Esophagus (tissue), 2 donors: Measurements from ENCODE around the gene UBB. TPM values are rescaled to one million over a fixed set of nuclear protein-coding genes. Genes with fewer than 3 reads are reported as not detected.
A peak's percentile ranks its signal among the peaks of the same experiment; 100 is the strongest.

ENCODE experiments used
- H3K27ac ChIP-seq, 2 donors: one replicate each; pipeline ENCODE4 v1.5.1; 2013; ENCODE audit warnings: low read depth in 2 of 2, mild to moderate bottlenecking in 2 of 2, inconsistent platforms in 1 of 2, low read length in 1 of 2, moderate library complexity in 1 of 2
- H3K27me3 ChIP-seq, 2 donors: one replicate each; pipeline ENCODE4 v1.6.1; 2013; ENCODE audit warnings: low read length in 2 of 2, control low read depth in 1 of 2, mild to moderate bottlenecking in 1 of 2; ENCODE audit not compliant: insufficient read depth in 2 of 2, control insufficient read depth in 1 of 2
- H3K36me3 ChIP-seq, 2 donors: one replicate each; pipeline ENCODE4 v1.6.1; 2013; ENCODE audit warnings: low read length in 1 of 2; ENCODE audit not compliant: control insufficient read depth in 2 of 2, insufficient read depth in 2 of 2
- H3K4me1 ChIP-seq, 2 donors: one replicate each; pipeline ENCODE4 v1.6.1; 2013; ENCODE audit warnings: low read length in 1 of 2; ENCODE audit not compliant: control insufficient read depth in 2 of 2, insufficient read depth in 2 of 2
- H3K4me3 ChIP-seq, 2 donors: one replicate each; pipeline ENCODE4 v1.5.1; 2013; ENCODE audit warnings: low read length in 2 of 2, mild to moderate bottlenecking in 2 of 2, low read depth in 1 of 2, moderate library complexity in 1 of 2
- H3K9me3 ChIP-seq, 2 donors: one replicate each; pipeline ENCODE4 v1.6.1; 2013; ENCODE audit warnings: mild to moderate bottlenecking in 2 of 2, low read depth in 1 of 2, low read length in 1 of 2, moderate library complexity in 1 of 2; ENCODE audit not compliant: control insufficient read depth in 2 of 2, insufficient read depth in 1 of 2
- WGBS, 2 donors: extraction: QIAGEN DNeasy Blood & Tissue Kit; methylation state at CpG; one replicate each; pipeline ENCODE4 v1.1.7; 2013; 5-methylcytosine and 5-hydroxymethylcytosine counted together
- polyA plus RNA-seq, 2 donors: library from polyadenylated mRNA; stranded (reverse); fragments of 200-250 nt; gene quantifications; one replicate each; pipeline ENCODE4 v1.2.3, GENCODE V29; 2013
- donor health status: healthy with polysubstance abuse.
- donor health status: Bipolar disorder and iron deficiency.

Gene UBB
- 100 to 1,000 TPM; 260 to 626 TPM for polyA plus RNA-seq

GRCh38 chr17:16380640-16381495, at the start of gene UBB:
UBB (plus strand) TSS chr17:16381091; CDS start chr17:16381908, 817 bp downstream.
- peak within 1 kb of the TSS; percentile 89 to 95 for H3K27ac ChIP-seq
- peak within 1 kb of the TSS; percentile 75 to 87 for H3K4me3 ChIP-seq
- no peaks in the 10 kb centered on the region for H3K27me3 ChIP-seq
- H3K9me3 ChIP-seq, result no peaks in the 10 kb centered on the region
- H3K4me1 ChIP-seq, result peaks cover 0 to 5% of the 10 kb centered on the region in 2 donors
- 0 to 1% methylated on average over 66 to 67 of the region's 67 CpGs for WGBS, 2 donors
- H3K36me3 ChIP-seq, result no peaks in the 10 kb centered on the region

GRCh38 chr17:16338391-16338790, 42.5 kb upstream of the UBB start:
- no peak overlapping the region for H3K27ac ChIP-seq
- no peaks in the 10 kb centered on the region for H3K36me3 ChIP-seq
- no peaks in the 10 kb centered on the region for H3K27me3 ChIP-seq
- no peaks in the 10 kb centered on the region for H3K4me1 ChIP-seq
- 94 to 96% methylated on average over 3 of the region's 3 CpGs for WGBS, 2 donors
- H3K9me3 ChIP-seq, result no peaks in the 10 kb centered on the region
- no peak overlapping the region for H3K4me3 ChIP-seq

- 89 to 100% methylated on average over 1 of the region's 1 CpG for WGBS, 2 donors
- Histone ChIP-seq H3K9me3 (no peaks in the 10 kb centered on the region), H3K36me3 (no peaks in the 10 kb centered on the region), H3K4me1 (no peaks in the 10 kb centered on the region), H3K27ac (no peak overlapping the region), H3K4me3 (no peak overlapping the region), H3K27me3 (no peaks in the 10 kb centered on the region)
Observed at GRCh38 chr17:16339402-16339801, 41.5 kb upstream of the UBB start.

- no peaks in the 10 kb centered on the region for H3K27me3 ChIP-seq
- no peak overlapping the region for H3K27ac ChIP-seq
- no peak overlapping the region for H3K4me3 ChIP-seq
- H3K9me3 ChIP-seq, result no peaks in the 10 kb centered on the region
- no peaks in the 10 kb centered on the region for H3K4me1 ChIP-seq
- no peaks in the 10 kb centered on the region for H3K36me3 ChIP-seq
- 61 to 71% methylated on average over 1 of the region's 1 CpG for WGBS, 2 donors
Observed at GRCh38 chr17:16339959-16340358, 40.9 kb upstream of the UBB start.

GRCh38 chr17:16342979-16343378, 37.9 kb upstream of the UBB start:
- WGBS, 2 donors, result 74 to 76% methylated on average over 4 of the region's 4 CpGs
- no peaks in the 10 kb centered on the region for H3K36me3 ChIP-seq
- H3K4me3 ChIP-seq, result no peak overlapping the region
- no peaks in the 10 kb centered on the region for H3K9me3 ChIP-seq
- H3K4me1 ChIP-seq, result no peaks in the 10 kb centered on the region
- H3K27me3 ChIP-seq, result no peaks in the 10 kb centered on the region
- H3K27ac ChIP-seq, result no peak overlapping the region

- no peaks in the 10 kb centered on the region for H3K9me3 ChIP-seq
- H3K27me3 ChIP-seq, result no peaks in the 10 kb centered on the region
- 92 to 98% methylated on average over 3 of the region's 3 CpGs for WGBS, 2 donors
- no peaks in the 10 kb centered on the region for H3K36me3 ChIP-seq
- no peak overlapping the region for H3K27ac ChIP-seq
- H3K4me3 ChIP-seq, result no peak overlapping the region
- no peaks in the 10 kb centered on the region for H3K4me1 ChIP-seq
Observed at GRCh38 chr17:16343569-16343968, 37.3 kb upstream of the UBB start.

- Histone ChIP-seq H3K27me3 (no peaks in the 10 kb centered on the region), H3K9me3 (no peaks in the 10 kb centered on the region), H3K27ac (no peak overlapping the region), H3K4me3 (no peak overlapping the region), H3K36me3 (no peaks in the 10 kb centered on the region), H3K4me1 (no peaks in the 10 kb centered on the region)
- WGBS, 2 donors, result 86 to 87% methylated on average over 5 of the region's 5 CpGs
Observed at GRCh38 chr17:16345565-16345964, 35.3 kb upstream of the UBB start.

GRCh38 chr17:16346721-16347271, 34.1 kb upstream of the UBB start:
- WGBS, 2 donors, result 89 to 96% methylated on average over 6 of the region's 6 CpGs
- Histone ChIP-seq H3K9me3 (no peaks in the 10 kb centered on the region), H3K27ac (no peak overlapping the region), H3K4me3 (no peak overlapping the region), H3K27me3 (no peaks in the 10 kb centered on the region), H3K36me3 (no peaks in the 10 kb centered on the region), H3K4me1 (no peaks in the 10 kb centered on the region)

GRCh38 chr17:16348586-16348985, 32.3 kb upstream of the UBB start:
- Histone ChIP-seq H3K9me3 (no peaks in the 10 kb centered on the region), H3K27ac (no peak overlapping the region), H3K36me3 (no peaks in the 10 kb centered on the region), H3K4me1 (peaks cover 0 to 5% of the 10 kb centered on the region in 2 donors), H3K4me3 (no peak overlapping the region), H3K27me3 (no peaks in the 10 kb centered on the region)
- WGBS, 2 donors, result 92 to 93% methylated on average over 6 of the region's 6 CpGs

GRCh38 chr17:16349431-16349830, 31.5 kb upstream of the UBB start:
- 95 to 96% methylated on average over 5 of the region's 5 CpGs for WGBS, 2 donors

More at GRCh38 chr17:16349431-16349830, 31.5 kb upstream of the UBB start:
- no peaks in the 10 kb centered on the region for H3K9me3 ChIP-seq
- no peak overlapping the region for H3K4me3 ChIP-seq
- H3K27ac ChIP-seq, result no peak overlapping the region
- no peaks in the 10 kb centered on the region for H3K36me3 ChIP-seq
- H3K4me1 ChIP-seq, result peaks cover 0 to 5% of the 10 kb centered on the region in 2 donors
- H3K27me3 ChIP-seq, result no peaks in the 10 kb centered on the region
